Endothelial cell of umbilical vein (primary cell): Measurements from ENCODE around the gene NINL. TPM values are rescaled to one million over a fixed set of nuclear protein-coding genes. Genes with fewer than 3 reads are reported as not detected.

Source experiments
- BruUV-seq: library from RNA; stranded (reverse); fragments of 400-500 nt; replicated peaks from 2 replicates; lab custom pipeline; 2021; lab: Mats Ljungman, UMichigan
- CTCF ChIA-PET: fragments of 300-600, 350-600 bp; sonication (Branson Sonifier 250); formaldehyde crosslinking; loops from one replicate; lab custom pipeline; 2021; ENCODE audit warnings: antibody characterized with exemption, inconsistent platforms; lab: Charles Lee
- POLR2A ChIA-PET: fragments of 300-600, 350-600 bp; sonication (Branson Sonifier 250); formaldehyde crosslinking; loops from one replicate; lab custom pipeline; 2021; ENCODE audit warnings: antibody characterized with exemption, inconsistent platforms; lab: Charles Lee
- DNase-seq: peaks from one replicate; pipeline ENCODE4 v3.0.0-alpha.2; 2011; ENCODE audit warnings: low read depth, low spot score
- FAIRE-seq: peaks from 2 replicates; lab custom pipeline; 2011; peaks lifted over from hg19 to GRCh38; lab: Jason Lieb, UNC
- H2AFZ ChIP-seq: 2 replicates; pipeline ENCODE4 v1.6.0; 2012; ENCODE audit warnings: low read depth, low read length, control low read depth, inconsistent platforms
- H3K27ac ChIP-seq: 2 replicates; pipeline ENCODE4 v1.5.1; 2011; ENCODE audit warnings: low read depth, mild to moderate bottlenecking, control low read depth, low read length, moderate library complexity; ENCODE audit not compliant: insufficient read depth
- H3K27me3 ChIP-seq, 2 experiments: 2 replicates each; pipeline versions ENCODE4 v1.6.0 to v1.6.1; 2011; ENCODE audit warnings: low read length in 2 of 2, mixed read lengths in 1 of 2; ENCODE audit not compliant: control insufficient read depth in 2 of 2, insufficient read depth in 2 of 2
- H3K36me3 ChIP-seq, 2 experiments: 2 replicates in 1 of 2; 3 replicates in 1 of 2; pipeline ENCODE4 v1.5.1; 2011; ENCODE audit warnings: low read length in 2 of 2, mild to moderate bottlenecking in 1 of 2, moderate library complexity in 1 of 2; ENCODE audit not compliant: control insufficient read depth in 2 of 2, insufficient read depth in 2 of 2; ENCODE audit errors: extremely low read depth in 1 of 2
- H3K4me1 ChIP-seq: 3 replicates; pipeline ENCODE4 v1.5.1; 2011; ENCODE audit warnings: mild to moderate bottlenecking, low read length; ENCODE audit not compliant: control insufficient read depth, insufficient read depth; ENCODE audit errors: extremely low read depth
- H3K4me2 ChIP-seq: 2 replicates; pipeline ENCODE4 v1.6.1; 2011; ENCODE audit warnings: low read length, control low read depth, mixed read lengths; ENCODE audit not compliant: insufficient read depth
- H3K4me3 ChIP-seq, 3 experiments: fragments of 200-600 bp in 1 of 3; sonication (generic), shearing (Covaris generic) in 1 of 3; replicated peaks in 1 of 3; 2 replicates each; pipeline ENCODE4 v1.5.1; 2011 to 2016; ENCODE audit warnings: control low read depth in 3 of 3, low read length in 3 of 3, mild to moderate bottlenecking in 2 of 3, inconsistent platforms in 1 of 3, low read depth in 1 of 3, moderate library complexity in 1 of 3; ENCODE audit not compliant: insufficient read depth in 1 of 3
- H3K79me2 ChIP-seq: 2 replicates; pipeline ENCODE4 v1.6.0; 2012; ENCODE audit warnings: low read length, inconsistent platforms; ENCODE audit not compliant: control insufficient read depth, insufficient read depth
- H3K9ac ChIP-seq: replicated peaks from 2 replicates; pipeline ENCODE3; 2011; ENCODE audit warnings: low read length, control low read depth; ENCODE audit not compliant: insufficient read depth; ENCODE audit errors: extremely low read depth
- H3K9me1 ChIP-seq: replicated peaks from 3 replicates; pipeline ENCODE4 v1.6.0; 2011; ENCODE audit warnings: mild to moderate bottlenecking, low read length; ENCODE audit not compliant: control insufficient read depth, insufficient read depth; ENCODE audit errors: extremely low read depth
- H3K9me3 ChIP-seq: replicated peaks from 2 replicates; pipeline ENCODE4 v1.5.1; 2012; ENCODE audit warnings: low read length, inconsistent platforms; ENCODE audit not compliant: control insufficient read depth, insufficient read depth
- H4K20me1 ChIP-seq: replicated peaks from 2 replicates; pipeline ENCODE3; 2011; ENCODE audit warnings: mild to moderate bottlenecking, low read length; ENCODE audit not compliant: control insufficient read depth, insufficient read depth; ENCODE audit errors: extremely low read depth
- CTCF ChIP-seq, 2 donors: IDR thresholded peaks; 1 replicate in 1 of 2; 2 replicates in 1 of 2; pipeline ENCODE4 v1.5.1; 2011; ENCODE audit warnings: low read length in 2 of 2, mild to moderate bottlenecking in 2 of 2, moderate library complexity in 2 of 2, control low read depth in 1 of 2, inconsistent platforms in 1 of 2, low read depth in 1 of 2; ENCODE audit not compliant: insufficient read depth in 1 of 2; ENCODE audit errors: extremely low read depth in 1 of 2
- EZH2 ChIP-seq: IDR thresholded peaks from 2 replicates; pipeline ENCODE4 v1.6.1; 2012; ENCODE audit warnings: borderline replicate concordance, low read depth, mild to moderate bottlenecking, moderate library complexity, low read length, inconsistent platforms; ENCODE audit not compliant: severe bottlenecking
- FOS ChIP-seq: IDR thresholded peaks from 2 replicates; pipeline ENCODE4 v1.6.1; 2011; ENCODE audit warnings: mild to moderate bottlenecking, low read length, moderate library complexity, borderline replicate concordance; ENCODE audit not compliant: insufficient read depth
- GATA2 ChIP-seq: IDR thresholded peaks from 2 replicates; pipeline ENCODE4 v1.7.0; 2011; ENCODE audit warnings: low read depth, mild to moderate bottlenecking, moderate library complexity, mixed read lengths, low read length; ENCODE audit not compliant: insufficient read length, insufficient read depth
- JUN ChIP-seq: IDR thresholded peaks from 2 replicates; pipeline ENCODE4 v1.6.1; 2011; ENCODE audit warnings: borderline replicate concordance, low read depth; ENCODE audit not compliant: insufficient read length, insufficient read depth
- MAX ChIP-seq: IDR thresholded peaks from 2 replicates; pipeline ENCODE4 v1.6.1; 2011; ENCODE audit not compliant: insufficient read depth, insufficient read length
- MYC ChIP-seq: IDR thresholded peaks from one replicate; pipeline ENCODE4 v1.6.1; 2011; ENCODE audit warnings: mild to moderate bottlenecking, low read depth, low read length
- POLR2A ChIP-seq: IDR thresholded peaks from 2 replicates; pipeline ENCODE4 v1.6.1; 2012; ENCODE audit warnings: low read depth, mild to moderate bottlenecking, control low read depth, low read length
- POLR2AphosphoS5 ChIP-seq: IDR thresholded peaks from 2 replicates; pipeline ENCODE4 v1.6.1; 2012; ENCODE audit warnings: low read depth, mild to moderate bottlenecking, control low read depth, low read length, moderate library complexity; ENCODE audit not compliant: insufficient read depth
- dilution Hi-C: fragments of 300-500 bp; cut with MboI; formaldehyde crosslinking; loops from one replicate; pipeline ENCODE4 v1.15.0; 2019; ENCODE audit warnings: low sequenced_read_pairs; ENCODE audit not compliant: extremely low pct_ligation_motif_present
- intact Hi-C: fragments of 100-400 bp; cut with micrococcal nuclease; formaldehyde crosslinking; loops from one replicate; pipeline ENCODE4 v1.10.0; 2022
- polyA plus RNA-seq, 4 experiments: library from polyadenylated mRNA; depleted of rRNA in 3 of 4; stranded (reverse) in 3 of 4; unstranded in 1 of 4; fragments of >200 nt; gene quantifications; 2 replicates each; pipeline versions ENCODE4 v1.2.1 to v1.2.3, GENCODE V29; 2011 to 2012; ENCODE audit warnings: missing spikeins in 1 of 4
- total RNA-seq: library from RNA; stranded (reverse); gene quantifications from 2 replicates; pipeline ENCODE4 v1.2.3, GENCODE V29; 2021

The NINL gene
- total and polyA plus RNA-seq, 2 donors (not counting 3 experiments of a cell fraction or from before 2014, with no cell fraction given): 13.2 to 25.5 TPM

GRCh38 chr20:25459111-25459830 lies 126.1 kb downstream of the NINL start:
- ChIA-PET POLR2A (no interaction called here), CTCF (interaction anchor here (0.9 kb wide), 1 partner anchor 82 kb away, joined by 4 read pairs; no protein-coding TSS in a partner anchor)
- no TSS peak for BruUV-seq

More at GRCh38 chr20:25459111-25459830, 126.1 kb downstream of the NINL start:
- no peaks in the 10 kb centered on the region for H4K20me1 ChIP-seq
- no peaks in the 10 kb centered on the region for H3K4me1 ChIP-seq
- H3K36me3 ChIP-seq: peaks cover 3 to 25% of the 10 kb centered on the region in 2 experiments
- TF ChIP-seq MYC (no peak), CTCF (IDR thresholded peaks at IDR 0.05; ENCODE audit: extremely low read depth in 1 of 2, insufficient read depth in 1 of 2, low read depth in 1 of 2, low read length in 2 of 2) (no peak), POLR2A (no peak), EZH2 (no peak), FOS (no peak), GATA2 (no peak), POLR2AphosphoS5 (no peak), JUN (no peak), MAX (no peak)
- FAIRE-seq: no peak
- H2AFZ ChIP-seq: no peak overlapping the region
- H3K27me3 ChIP-seq: no peaks in the 10 kb centered on the region
- H3K27ac ChIP-seq: no peak overlapping the region
- no peak overlapping the region for H3K4me3 ChIP-seq
- H3K9me1 ChIP-seq: no peaks in the 10 kb centered on the region
- H3K9me3 ChIP-seq: no peaks in the 10 kb centered on the region
- dilution Hi-C loops: no loop called here
- intact Hi-C loops: no loop called here
- DNase-seq: no peak
- no peak overlapping the region for H3K9ac ChIP-seq
- no peaks in the 10 kb centered on the region for H3K79me2 ChIP-seq
- H3K4me2 ChIP-seq: no peak overlapping the region
